OCI-LY7 (cell line): Measurements from ENCODE around the gene XPO1. TPM values are rescaled to one million over a fixed set of nuclear protein-coding genes. Genes with fewer than 3 reads are reported as not detected.
"Not testable (repeated sequence)": the region's sequence is repeated elsewhere in the genome, so short reads cannot be mapped to it uniquely, and the experiment has no call there.

ENCODE experiments used
- BruUV-seq: library from RNA; stranded (reverse); fragments of 400-500 nt; replicated peaks from 2 replicates; lab custom pipeline; 2021; lab: Mats Ljungman, UMichigan
- CTCF ChIA-PET: fragments of 300-600 bp; sonication (Branson Sonifier 250); formaldehyde crosslinking; loops from one replicate; lab custom pipeline; 2022; ENCODE audit warnings: antibody characterized with exemption; ENCODE audit not compliant: unreplicated experiment; lab: Charles Lee
- POLR2A ChIA-PET: fragments of 300-600 bp; sonication (Branson Sonifier 250); formaldehyde crosslinking; loops from one replicate; lab custom pipeline; 2022; ENCODE audit warnings: antibody characterized with exemption; lab: Charles Lee
- DNase-seq: peaks from one replicate; pipeline ENCODE4 v3.0.0-alpha.2; 2015; ENCODE audit warnings: low spot score
- H2AFZ ChIP-seq: fragments of 200-600 bp; sonication (generic), shearing (Covaris generic); 2 replicates; pipeline ENCODE4 v1.6.1; 2014; ENCODE audit warnings: mild to moderate bottlenecking, antibody characterized with exemption, low read length, moderate library complexity
- H3K27ac ChIP-seq: fragments of 200-600 bp; sonication (generic); 2 replicates; pipeline ENCODE4 v1.5.1; 2014; ENCODE audit warnings: mixed run types, low read depth, mild to moderate bottlenecking, moderate library complexity, low read length, inconsistent platforms; ENCODE audit not compliant: poor library complexity, severe bottlenecking
- H3K36me3 ChIP-seq: fragments of 200-600 bp; sonication (generic); 2 replicates; pipeline ENCODE4 v1.6.1; 2014; ENCODE audit warnings: mild to moderate bottlenecking, antibody characterized with exemption, low read length, moderate library complexity, mixed read lengths; ENCODE audit not compliant: insufficient read depth
- H3K4me1 ChIP-seq: fragments of 200-600 bp; sonication (generic); 2 replicates; pipeline ENCODE4 v1.5.1; 2014; ENCODE audit warnings: mild to moderate bottlenecking, low read length; ENCODE audit not compliant: insufficient read depth, poor library complexity, severe bottlenecking
- H3K4me2 ChIP-seq: fragments of 200-600 bp; sonication (generic); 2 replicates; pipeline ENCODE4 v1.6.1; 2014; ENCODE audit warnings: mild to moderate bottlenecking, low read length
- H3K4me3 ChIP-seq: fragments of 200-600 bp; sonication (generic); 2 replicates; pipeline ENCODE4 v1.5.1; 2014; ENCODE audit warnings: mild to moderate bottlenecking, low read depth, low read length; ENCODE audit not compliant: poor library complexity, severe bottlenecking
- H3K79me2 ChIP-seq: fragments of 200-600 bp; sonication (generic); 2 replicates; pipeline ENCODE4 v1.6.1; 2016; ENCODE audit warnings: low read depth, mild to moderate bottlenecking, low read length, moderate library complexity, mixed read lengths; ENCODE audit not compliant: insufficient read depth
- H3K9me2 ChIP-seq: fragments of 200-600 bp; sonication (generic); 2 replicates; pipeline ENCODE4 v1.6.1; 2016; ENCODE audit warnings: mild to moderate bottlenecking, low read length, mixed read lengths; ENCODE audit not compliant: insufficient read depth
- H3K9me3 ChIP-seq: fragments of 200-600 bp; sonication (generic); 2 replicates; pipeline ENCODE4 v1.6.1; 2014; ENCODE audit warnings: mild to moderate bottlenecking, mixed run types, low read length, mixed read lengths
- H4K20me1 ChIP-seq: fragments of 200-600 bp; sonication (generic); 2 replicates; pipeline ENCODE4 v1.6.1; 2014; ENCODE audit warnings: mild to moderate bottlenecking, antibody characterized with exemption, low read length, moderate library complexity, mixed read lengths; ENCODE audit not compliant: insufficient read depth
- CTCF ChIP-seq: fragments of 200-600 bp; sonication (generic); conservative IDR thresholded peaks from 2 replicates; pipeline ENCODE4 v1.5.1; 2014; ENCODE audit warnings: mild to moderate bottlenecking, antibody characterized with exemption, low read length, moderate library complexity, mixed read lengths
- EZH2phosphoT487 ChIP-seq: fragments of 200-600 bp; sonication (generic); IDR thresholded peaks from 2 replicates; pipeline ENCODE4 v1.6.1; 2018; ENCODE audit warnings: low read depth, borderline replicate concordance, mild to moderate bottlenecking, mixed run types, antibody characterized with exemption, low read length, moderate library complexity, mixed read lengths
- intact Hi-C: fragments of 100-400 bp; cut with micrococcal nuclease; formaldehyde crosslinking; loops from one replicate; pipeline ENCODE4 v1.10.0; 2022; ENCODE audit not compliant: unreplicated experiment
- total RNA-seq, 2 experiments: library from RNA; depleted of rRNA in 1 of 2; stranded (reverse); fragments of >200 nt in 1 of 2; shearing (Covaris generic) in 1 of 2; gene quantifications; 2 replicates each; pipeline ENCODE4 v1.2.3, GENCODE V29; 2014 to 2022

The XPO1 gene
- total RNA-seq, 2 experiments from 2014 or later, result 177 to 287 TPM

GRCh38 chr2:61470122-61470951, 67.8 kb downstream of the XPO1 start:
- intact Hi-C loops, result loop anchor here (2.0 kb wide), 2 partner anchors 28 to 68 kb away; partner anchors contain the start of gene XPO1
- Histone ChIP-seq H4K20me1 (peaks cover under 1% of the 10 kb centered on the region; the same call in 1 of the 2 replicates), H3K9me2 (no peaks in the 10 kb centered on the region), H3K4me1 (peaks cover 40% of the 10 kb centered on the region), H3K79me2 (peaks cover 62% of the 10 kb centered on the region), H2AFZ (no peak overlapping the region), H3K4me2 (peak overlapping the region; percentile 99), H3K36me3 (peaks cover 60% of the 10 kb centered on the region), H3K4me3 (peak overlapping the region; percentile 91), H3K9me3 (no peaks in the 10 kb centered on the region), H3K27ac (peak overlapping the region; percentile 90)
- TF ChIP-seq CTCF (no peak), EZH2phosphoT487 (no peak)
- ChIA-PET POLR2A (interaction anchor here (0.6 to 1.0 kb wide), 2 partner anchors 24 to 50 kb away, joined by 4 to 7 read pairs; no protein-coding TSS in a partner anchor), CTCF (no interaction called here)
- no TSS peak for BruUV-seq
- peak; percentile 48 for DNase-seq

- BruUV-seq, result TSS peak; percentile 65
- CTCF ChIA-PET, result no interaction called here
- no peak overlapping the region for H2AFZ ChIP-seq
These were observed 68.6 kb downstream of the XPO1 start for GRCh38 chr2:61469424-61470121.

GRCh38 chr2:61468231-61468630, 69.9 kb downstream of the XPO1 start:
- peak overlapping the region; percentile 90 for H3K27ac ChIP-seq
- H3K4me3 ChIP-seq, result peak overlapping the region; percentile 91
- H3K9me2 ChIP-seq, BruUV-seq, CTCF ChIA-PET, H3K9me3 ChIP-seq, H2AFZ ChIP-seq, DNase-seq, intact Hi-C loops: not testable (repeated sequence)
- peaks cover 19% of the 10 kb centered on the region for H4K20me1 ChIP-seq
- POLR2A ChIA-PET, result interaction anchor here (0.6 to 2.1 kb wide), 8 partner anchors 9 to 70 kb away, joined by 4 to 14 read pairs (median 8); partner anchors contain the start of gene XPO1
- peaks cover 83% of the 10 kb centered on the region for H3K79me2 ChIP-seq
- peaks cover 62% of the 10 kb centered on the region for H3K36me3 ChIP-seq
- H3K4me1 ChIP-seq, result peaks cover 61% of the 10 kb centered on the region
- H3K4me2 ChIP-seq, result peak overlapping the region; percentile 99

More at GRCh38 chr2:61469424-61470121, 68.6 kb downstream of the XPO1 start:
- Histone ChIP-seq H3K79me2 (peaks cover 70% of the 10 kb centered on the region), H3K4me2 (peak overlapping the region; percentile 99), H3K36me3 (peaks cover 67% of the 10 kb centered on the region), H4K20me1 (peaks cover 8% of the 10 kb centered on the region), H3K9me3 (no peaks in the 10 kb centered on the region), H3K9me2 (no peaks in the 10 kb centered on the region), H3K4me1 (peaks cover 48% of the 10 kb centered on the region), H3K27ac (peak overlapping the region; percentile 90), H3K4me3 (peak overlapping the region; percentile 91)
- DNase-seq, result no peak
- TF ChIP-seq EZH2phosphoT487 (no peak), CTCF (no peak)
- POLR2A ChIA-PET, result interaction anchor here (0.6 to 2.0 kb wide), 3 partner anchors 24 to 49 kb away, joined by 4 to 14 read pairs (median 7); no protein-coding TSS in a partner anchor
- intact Hi-C loops, result loop anchor here (2.0 kb wide), 2 partner anchors 27 to 69 kb away; partner anchors contain the start of gene XPO1
